ENCODE results near the gene FAM168A. TPM values are rescaled to one million over a fixed set of nuclear protein-coding genes. Genes with fewer than 3 reads are reported as not detected.

FAM168A gene
- total and polyA plus RNA-seq, 2 donors from 2014 or later = 8.9 to 38.1 TPM

DNA sequence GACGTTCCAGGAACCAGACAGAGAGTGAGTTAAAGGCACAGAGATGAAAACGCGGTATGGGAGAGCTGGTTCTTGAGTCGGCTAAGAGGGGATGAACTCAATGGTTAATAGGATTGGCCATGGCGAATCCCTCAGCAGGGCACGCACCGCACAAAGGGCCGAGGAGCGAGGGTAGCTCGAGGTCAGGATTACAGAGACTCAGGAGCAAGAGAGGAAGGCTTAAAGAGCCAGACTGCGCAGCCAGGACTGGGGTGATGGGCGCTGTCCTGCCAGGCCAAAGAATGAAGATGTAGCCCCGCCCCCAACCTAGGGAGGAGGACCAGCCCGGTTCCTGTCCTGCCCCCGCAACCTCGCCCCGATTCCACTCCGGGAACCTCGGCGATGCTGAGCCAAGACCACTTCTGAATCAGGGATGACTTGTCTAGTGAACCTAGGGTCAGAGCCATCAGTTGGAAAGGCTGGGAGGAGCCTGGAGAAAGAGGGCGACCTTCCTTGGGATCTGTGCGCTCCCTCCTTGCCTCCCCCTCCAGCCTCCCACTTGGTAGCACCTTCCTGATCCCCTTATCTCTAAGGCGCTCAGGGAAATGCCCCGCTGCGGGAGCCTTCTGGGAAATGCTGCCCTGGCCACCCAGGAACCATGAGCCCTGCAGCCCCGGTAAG lies 48.2 kb upstream of the FAM168A start, which contains the start of gene PLEKHB1:
PLEKHB1 (plus strand) TSS at position 610 of the 660 bp plus-strand sequence; CDS start at position 638, 28 bp downstream.
- Histone ChIP-seq H3K9ac (ENCODE audit: low read length in 3 of 3) (no peak within 1 kb of the TSS), H3K4me1 (ENCODE audit: control insufficient read depth in 2 of 3, insufficient read depth in 2 of 3, low read depth in 1 of 3, low read length in 3 of 3) (peaks cover 0 to 4% (median 0%) of the 10 kb centered on the region in 3 donors), H3K4me3 (ENCODE audit: low read length in 3 of 3) (peak within 1 kb of the TSS in 1 of 3 donors; percentile 55), H3K27ac (ENCODE audit: low read depth in 2 of 2, low read length in 2 of 2) (no peak within 1 kb of the TSS), H3K36me3 (ENCODE audit: control insufficient read depth in 2 of 3, insufficient read depth in 3 of 3, low read length in 3 of 3) (no peaks in the 10 kb centered on the region), H3K27me3 (ENCODE audit: control insufficient read depth, insufficient read depth, low read length) (peaks cover 3% of the 10 kb centered on the region), H3K9me3 (ENCODE audit: control insufficient read depth in 2 of 3, insufficient read depth in 1 of 3, low read length in 3 of 3) (no peaks in the 10 kb centered on the region)
- DNase-seq (peak in 3 of 5 donors; percentile 21 to 72 (median 43)), FAIRE-seq (no peak)
- intact Hi-C loops (cut with DNase I) = no loop called here
- TF ChIP-seq, protein P1, sequence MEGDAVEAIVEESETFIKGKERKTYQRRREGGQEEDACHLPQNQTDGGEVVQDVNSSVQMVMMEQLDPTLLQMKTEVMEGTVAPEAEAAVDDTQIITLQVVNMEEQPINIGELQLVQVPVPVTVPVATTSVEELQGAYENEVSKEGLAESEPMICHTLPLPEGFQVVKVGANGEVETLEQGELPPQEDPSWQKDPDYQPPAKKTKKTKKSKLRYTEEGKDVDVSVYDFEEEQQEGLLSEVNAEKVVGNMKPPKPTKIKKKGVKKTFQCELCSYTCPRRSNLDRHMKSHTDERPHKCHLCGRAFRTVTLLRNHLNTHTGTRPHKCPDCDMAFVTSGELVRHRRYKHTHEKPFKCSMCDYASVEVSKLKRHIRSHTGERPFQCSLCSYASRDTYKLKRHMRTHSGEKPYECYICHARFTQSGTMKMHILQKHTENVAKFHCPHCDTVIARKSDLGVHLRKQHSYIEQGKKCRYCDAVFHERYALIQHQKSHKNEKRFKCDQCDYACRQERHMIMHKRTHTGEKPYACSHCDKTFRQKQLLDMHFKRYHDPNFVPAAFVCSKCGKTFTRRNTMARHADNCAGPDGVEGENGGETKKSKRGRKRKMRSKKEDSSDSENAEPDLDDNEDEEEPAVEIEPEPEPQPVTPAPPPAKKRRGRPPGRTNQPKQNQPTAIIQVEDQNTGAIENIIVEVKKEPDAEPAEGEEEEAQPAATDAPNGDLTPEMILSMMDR (IDR thresholded peaks at IDR 0.05; ENCODE audit: borderline replicate concordance, extremely low read depth, insufficient read depth) = no peak

DNA sequence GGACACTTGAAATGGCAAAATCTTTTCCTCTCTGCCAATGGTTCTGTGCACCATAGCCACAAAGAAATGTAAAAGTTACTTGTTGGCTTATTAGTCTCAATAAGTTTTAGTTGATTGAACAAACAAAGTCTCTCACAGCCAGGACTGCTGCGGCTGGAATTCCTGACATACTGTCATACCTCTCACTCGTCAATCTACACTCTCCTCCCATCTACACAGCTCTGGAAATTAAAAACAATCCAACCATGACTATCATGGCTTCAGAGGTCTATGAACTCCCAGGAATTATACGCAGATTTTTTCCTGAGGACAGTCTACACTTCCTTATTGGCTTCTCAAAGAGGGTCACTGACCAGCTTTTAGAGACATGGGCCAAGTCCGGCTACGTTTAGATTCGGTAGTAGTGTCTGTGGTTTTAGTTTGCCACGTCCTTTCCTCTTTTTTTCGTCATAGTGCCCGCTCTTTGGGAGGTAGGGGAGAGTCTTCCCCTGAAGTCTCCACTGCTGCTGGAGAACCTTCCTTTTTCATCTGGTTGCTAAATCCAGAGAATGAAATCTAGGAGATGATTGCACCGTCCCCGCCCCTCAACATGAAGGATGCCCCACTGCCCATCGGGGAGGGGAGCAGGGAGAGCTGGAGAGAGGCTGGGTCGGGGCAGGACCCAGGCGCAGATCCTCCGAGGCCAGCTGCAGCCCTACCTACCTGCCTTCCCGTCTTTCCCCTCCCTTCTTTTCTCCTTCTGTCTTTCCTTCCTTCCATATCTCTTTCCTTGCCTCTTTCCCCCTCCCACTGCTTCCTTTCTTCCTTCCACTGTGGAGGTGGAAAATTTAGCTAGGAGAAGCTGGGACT lies 47.4 kb upstream of the FAM168A start:
- peaks cover 0 to 4% (median 0%) of the 10 kb centered on the region in 3 donors for H3K4me1 ChIP-seq (ENCODE audit: control insufficient read depth in 2 of 3, insufficient read depth in 2 of 3, low read depth in 1 of 3, low read length in 3 of 3)
- intact Hi-C loops (cut with DNase I) = no loop called here
- FAIRE-seq (no peak), DNase-seq (peak in 1 of 5 donors; percentile 45)
- TF ChIP-seq, protein P1 (IDR thresholded peaks at IDR 0.05; ENCODE audit: borderline replicate concordance, extremely low read depth, insufficient read depth) = no peak
- no peak overlapping the region for H3K27ac ChIP-seq (ENCODE audit: low read depth in 2 of 2, low read length in 2 of 2)
- peaks cover 3% of the 10 kb centered on the region for H3K27me3 ChIP-seq (ENCODE audit: control insufficient read depth, insufficient read depth, low read length)
- H3K9ac ChIP-seq (ENCODE audit: low read length in 3 of 3) = no peak overlapping the region
- no peak overlapping the region for H3K4me3 ChIP-seq (ENCODE audit: low read length in 3 of 3)
- H3K9me3 ChIP-seq (ENCODE audit: control insufficient read depth in 2 of 3, insufficient read depth in 1 of 3, low read length in 3 of 3) = no peaks in the 10 kb centered on the region
- no peaks in the 10 kb centered on the region for H3K36me3 ChIP-seq (ENCODE audit: control insufficient read depth in 2 of 3, insufficient read depth in 3 of 3, low read length in 3 of 3)

DNA sequence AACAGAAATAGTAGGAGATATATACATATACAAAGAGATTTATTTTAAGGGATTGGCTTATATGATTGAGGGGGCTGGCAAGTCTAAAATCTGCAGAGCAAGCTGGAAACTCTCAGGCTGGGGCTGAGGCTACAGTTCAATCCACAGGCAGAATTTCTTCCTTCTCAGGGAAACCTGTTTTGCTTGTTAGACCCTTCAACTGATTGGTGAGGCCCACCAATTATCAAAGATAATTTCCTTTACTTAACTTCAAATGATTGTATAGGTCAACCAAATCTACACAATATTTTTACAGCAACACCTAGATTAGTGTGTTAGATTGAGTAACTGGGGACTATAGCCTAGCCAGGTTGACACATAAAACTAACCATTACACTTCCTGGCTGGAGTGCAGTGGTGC lies 43.8 kb upstream of the FAM168A start:
- Histone ChIP-seq H3K9me3 (ENCODE audit: control insufficient read depth in 2 of 3, insufficient read depth in 1 of 3, low read length in 3 of 3) (no peaks in the 10 kb centered on the region), H3K9ac (ENCODE audit: low read length in 3 of 3) (no peak overlapping the region), H3K4me3 (ENCODE audit: low read length in 3 of 3) (no peak overlapping the region), H3K27me3 (ENCODE audit: control insufficient read depth, insufficient read depth, low read length) (peaks cover 3% of the 10 kb centered on the region), H3K27ac (ENCODE audit: low read depth in 2 of 2, low read length in 2 of 2) (no peak overlapping the region), H3K4me1 (ENCODE audit: control insufficient read depth in 2 of 3, insufficient read depth in 2 of 3, low read depth in 1 of 3, low read length in 3 of 3) (no peaks in the 10 kb centered on the region), H3K36me3 (ENCODE audit: control insufficient read depth in 2 of 3, insufficient read depth in 3 of 3, low read length in 3 of 3) (no peaks in the 10 kb centered on the region)
- no peak for DNase-seq
- TF ChIP-seq, protein P1 (IDR thresholded peaks at IDR 0.05; ENCODE audit: borderline replicate concordance, extremely low read depth, insufficient read depth) = no peak
- intact Hi-C loops (cut with DNase I) = no loop called here
- FAIRE-seq = no peak

Data from kidney (tissue), 14 donors.